H4 (cell line): ENCODE measurements around the gene HSD17B4. TPM values are rescaled to one million over a fixed set of nuclear protein-coding genes. Genes with fewer than 3 reads are reported as not detected.

Source experiments
- total RNA-seq: library from RNA; depleted of rRNA; stranded (reverse); fragments of >200 nt; shearing (Covaris generic); gene quantifications from 2 replicates; pipeline ENCODE4 v1.2.3, GENCODE V29; 2014; rRNA removed

Gene HSD17B4
- total RNA-seq, 1 experiment from 2014 or later: 319 TPM

Other genes starting within 250 kb of the HSD17B4 start
- 7.6 and 16.5 TPM in 2 replicates for gene TNFAIP8, start 96.5 kb upstream of the HSD17B4 start, total RNA-seq
- gene FAM170A, start 177.1 kb downstream of the HSD17B4 start, total RNA-seq: not detected in 2 replicates